RWPE1 (cell line): ENCODE data around the gene SDHAF3.

Source experiments
- CTCF ChIA-PET: fragments of 350-600 bp; sonication (Branson Sonifier 250); formaldehyde crosslinking; extraction: SDS; loops from one replicate; lab custom pipeline; 2021; lab: Yijun Ruan, JAX
- POLR2A ChIA-PET: fragments of 400-600 bp; formaldehyde crosslinking; extraction: SDS; loops from one replicate; lab custom pipeline; 2020; ENCODE audit warnings: antibody characterized with exemption; ENCODE audit not compliant: low non-redundant PET; lab: Yijun Ruan, JAX
- DNase-seq: peaks from one replicate; pipeline ENCODE4 v3.0.0; 2012; ENCODE audit warnings: low spot score
- H3K27ac ChIP-seq: fragments of 450-650 bp; 2 replicates; pipeline ENCODE4 v1.5.1; 2017
- CTCF ChIP-seq: fragments of 450-650 bp; conservative IDR thresholded peaks from 2 replicates; pipeline ENCODE4 v1.5.1; 2017; ENCODE audit warnings: low read depth, mild to moderate bottlenecking

The SDHAF3 gene

GRCh38 chr7:97224316-97224715 lies 106.8 kb downstream of the SDHAF3 start:
- ChIA-PET CTCF (interaction anchor here (0.5 kb wide), 1 partner anchor 998 kb away, joined by 3 read pairs; no protein-coding TSS in a partner anchor), POLR2A (no interaction called here)
- no peak for DNase-seq
- H3K27ac ChIP-seq = no peak overlapping the region
- no peak for TF ChIP-seq CTCF

GRCh38 chr7:97226541-97226940 lies 109.0 kb downstream of the SDHAF3 start:
- TF ChIP-seq CTCF = no peak
- DNase-seq = no peak
- H3K27ac ChIP-seq = no peak overlapping the region
- POLR2A ChIA-PET = no interaction called here
- CTCF ChIA-PET = no interaction called here
